SU-DHL-6 (cell line): ENCODE data around the gene CELA1.

Experiments used
- EZH2phosphoT487 ChIP-seq: fragments of 200-600 bp; sonication (generic), shearing (Covaris generic); conservative IDR thresholded peaks from 2 replicates; pipeline ENCODE4 v1.6.1; 2018; ENCODE audit warnings: mild to moderate bottlenecking, antibody characterized with exemption, low read length, moderate library complexity, mixed read lengths
- TF ChIP-seq, protein P1 (sequence below): fragments of 200-600 bp; sonication (generic); IDR thresholded peaks from one replicate; pipeline ENCODE4 v1.5.1; 2017; ENCODE audit warnings: antibody characterized with exemption, mild to moderate bottlenecking, low read length, moderate library complexity; ENCODE audit not compliant: insufficient read depth, poor library complexity, severe bottlenecking

DNA sequence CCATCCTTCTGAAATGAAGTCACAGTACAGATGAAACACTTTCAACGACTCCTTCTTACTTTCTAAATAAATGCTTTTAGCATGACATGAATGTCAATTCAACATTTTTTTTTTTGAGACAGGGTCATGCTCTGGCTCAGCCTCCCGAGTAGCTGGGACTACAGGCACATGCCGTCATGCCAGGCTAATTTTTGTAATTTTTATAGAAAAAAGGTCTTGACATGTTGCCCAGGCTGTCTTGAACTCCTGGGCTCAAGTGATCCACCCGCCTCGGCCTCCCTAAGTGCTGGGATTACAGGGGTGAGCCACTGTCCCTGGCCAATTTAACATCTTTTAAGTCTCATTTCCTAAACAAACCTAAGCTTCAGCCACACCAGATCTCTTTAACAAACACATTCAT lies 28.4 kb upstream of the CELA1 start:
- TF ChIP-seq EZH2phosphoT487 = no peak
- TF ChIP-seq, protein P1, sequence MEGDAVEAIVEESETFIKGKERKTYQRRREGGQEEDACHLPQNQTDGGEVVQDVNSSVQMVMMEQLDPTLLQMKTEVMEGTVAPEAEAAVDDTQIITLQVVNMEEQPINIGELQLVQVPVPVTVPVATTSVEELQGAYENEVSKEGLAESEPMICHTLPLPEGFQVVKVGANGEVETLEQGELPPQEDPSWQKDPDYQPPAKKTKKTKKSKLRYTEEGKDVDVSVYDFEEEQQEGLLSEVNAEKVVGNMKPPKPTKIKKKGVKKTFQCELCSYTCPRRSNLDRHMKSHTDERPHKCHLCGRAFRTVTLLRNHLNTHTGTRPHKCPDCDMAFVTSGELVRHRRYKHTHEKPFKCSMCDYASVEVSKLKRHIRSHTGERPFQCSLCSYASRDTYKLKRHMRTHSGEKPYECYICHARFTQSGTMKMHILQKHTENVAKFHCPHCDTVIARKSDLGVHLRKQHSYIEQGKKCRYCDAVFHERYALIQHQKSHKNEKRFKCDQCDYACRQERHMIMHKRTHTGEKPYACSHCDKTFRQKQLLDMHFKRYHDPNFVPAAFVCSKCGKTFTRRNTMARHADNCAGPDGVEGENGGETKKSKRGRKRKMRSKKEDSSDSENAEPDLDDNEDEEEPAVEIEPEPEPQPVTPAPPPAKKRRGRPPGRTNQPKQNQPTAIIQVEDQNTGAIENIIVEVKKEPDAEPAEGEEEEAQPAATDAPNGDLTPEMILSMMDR = no peak
